ENCODE data around the gene MAPKAP1. TPM values are rescaled to one million over a fixed set of nuclear protein-coding genes. Genes with fewer than 3 reads are reported as not detected.

Gene MAPKAP1
- total and polyA plus RNA-seq, 8 donors = 49.5 to 89.5 (median 56.2) TPM

- Histone ChIP-seq H3K9me3 (no peaks in the 10 kb centered on the region), H3K36me3 (peaks cover 0 to 10% of the 10 kb centered on the region in 2 donors), H3K27ac (no peak overlapping the region), H3K4me1 (no peaks in the 10 kb centered on the region), H3K4me3 (no peak overlapping the region), H3K27me3 (no peaks in the 10 kb centered on the region)
- no peak for TF ChIP-seq CTCF (IDR thresholded peaks at IDR 0.05)
- ATAC-seq = no peak
- DNase-seq = no peak
- intact Hi-C loops (cut with DNase I) = no loop called here
Observed at GRCh38 chr9:125683486-125683885, 23.5 kb downstream of the MAPKAP1 start.

GRCh38 chr9:125682340-125682739 lies 24.7 kb downstream of the MAPKAP1 start:
- no peak for TF ChIP-seq CTCF (IDR thresholded peaks at IDR 0.05)
- intact Hi-C loops (cut with DNase I) = no loop called here

GRCh38 chr9:125681657-125682056 lies 25.4 kb downstream of the MAPKAP1 start:
- DNase-seq = no peak
- Histone ChIP-seq H3K9me3 (no peaks in the 10 kb centered on the region), H3K4me3 (no peak overlapping the region), H3K4me1 (no peaks in the 10 kb centered on the region), H3K27ac (no peak overlapping the region), H3K36me3 (peaks cover 0 to 10% of the 10 kb centered on the region in 2 donors), H3K27me3 (no peaks in the 10 kb centered on the region)
- TF ChIP-seq CTCF (IDR thresholded peaks at IDR 0.05) = no peak
- intact Hi-C loops (cut with DNase I) = no loop called here
- no peak for ATAC-seq

More at GRCh38 chr9:125682340-125682739, 24.7 kb downstream of the MAPKAP1 start:
- no peaks in the 10 kb centered on the region for H3K27me3 ChIP-seq
- no peak for ATAC-seq
- H3K9me3 ChIP-seq = no peaks in the 10 kb centered on the region
- no peak overlapping the region for H3K4me3 ChIP-seq
- peaks cover 0 to 10% of the 10 kb centered on the region in 2 donors for H3K36me3 ChIP-seq
- no peaks in the 10 kb centered on the region for H3K4me1 ChIP-seq
- no peak overlapping the region for H3K27ac ChIP-seq
- DNase-seq = no peak

GRCh38 chr9:125681086-125681622 lies 25.9 kb downstream of the MAPKAP1 start:
- Histone ChIP-seq H3K9me3 (no peaks in the 10 kb centered on the region), H3K27ac (no peak overlapping the region), H3K36me3 (peaks cover 0 to 10% of the 10 kb centered on the region in 2 donors), H3K4me1 (no peaks in the 10 kb centered on the region), H3K27me3 (no peaks in the 10 kb centered on the region), H3K4me3 (no peak overlapping the region)
- DNase-seq (no peak), ATAC-seq (no peak)
- TF ChIP-seq CTCF (IDR thresholded peaks at IDR 0.05) = no peak
- intact Hi-C loops (cut with DNase I) = no loop called here

- H3K27me3 ChIP-seq = no peaks in the 10 kb centered on the region
- no peak for DNase-seq
- no peak overlapping the region for H3K4me3 ChIP-seq
- H3K9me3 ChIP-seq = no peaks in the 10 kb centered on the region
- H3K4me1 ChIP-seq = no peaks in the 10 kb centered on the region
- no peak for ATAC-seq
- no peak overlapping the region for H3K27ac ChIP-seq
- peaks cover 0 to 10% of the 10 kb centered on the region in 2 donors for H3K36me3 ChIP-seq
- intact Hi-C loops (cut with DNase I) = no loop called here
- no peak for TF ChIP-seq CTCF (IDR thresholded peaks at IDR 0.05)
Observed at GRCh38 chr9:125680445-125680844, 26.6 kb downstream of the MAPKAP1 start.
